K562 (cell line): ENCODE measurements around the gene IL10RB. TPM values are rescaled to one million over a fixed set of nuclear protein-coding genes. Genes with fewer than 3 reads are reported as not detected.

Experiments used
- ATAC-seq: fragments of 200-7000 bp; cut with Tn5 transposase; 3 replicates; pipeline ENCODE4 v1.9.1; 2020; ENCODE audit warnings: moderate library complexity
- BruUV-seq: library from RNA; stranded (reverse); fragments of 400-500 nt; replicated peaks from 2 replicates; lab custom pipeline; 2021; lab: Mats Ljungman, UMichigan
- CTCF ChIA-PET: fragments of 300-600 bp; formaldehyde crosslinking; extraction: SDS; loops from one replicate; lab custom pipeline; 2021; ENCODE audit warnings: low intra/inter-chr PET ratio; lab: Yijun Ruan, JAX
- POLR2A ChIA-PET: fragments of 300-600, 350-650 bp; sonication (Branson Sonifier 250); formaldehyde crosslinking; extraction: SDS; loops from one replicate; lab custom pipeline; 2021; ENCODE audit warnings: antibody characterized with exemption, inconsistent platforms; lab: Yijun Ruan, JAX
- DNase-seq, 4 experiments: peaks; one replicate each; pipeline versions ENCODE4 v3.0.0 to v3.0.0-alpha.2; 2011 to 2018; ENCODE audit warnings: low spot score in 3 of 4, mixed read lengths in 3 of 4; ENCODE audit errors: extremely low read depth in 1 of 4
- FAIRE-seq: peaks from 2 replicates; lab custom pipeline; 2011; peaks lifted over from hg19 to GRCh38; lab: Jason Lieb, UNC
- H2AFZ ChIP-seq: 2 replicates; pipeline ENCODE4 v1.6.0; 2011; ENCODE audit warnings: low read depth, low read length, control low read depth, inconsistent platforms
- H3K27ac ChIP-seq: fragments of 200-600 bp; 3 replicates; pipeline ENCODE4 v1.8.0; 2011; ENCODE audit warnings: low read depth, mild to moderate bottlenecking, control low read depth, inconsistent platforms, low read length, moderate library complexity, mixed read lengths; ENCODE audit errors: extremely low read depth
- H3K27me3 ChIP-seq, 2 experiments: fragments of 300-600 bp in 1 of 2; 2 replicates in 1 of 2; 3 replicates in 1 of 2; pipeline versions ENCODE4 v1.6.0 to v1.8.0; 2011; ENCODE audit warnings: inconsistent platforms in 2 of 2, low read length in 2 of 2, mild to moderate bottlenecking in 1 of 2, mixed read lengths in 1 of 2, moderate library complexity in 1 of 2; ENCODE audit not compliant: control insufficient read depth in 2 of 2, insufficient read depth in 2 of 2
- H3K36me3 ChIP-seq: fragments of 300-600 bp; 3 replicates; pipeline ENCODE4 v1.8.0; 2011; ENCODE audit warnings: mild to moderate bottlenecking, low read length, inconsistent platforms; ENCODE audit not compliant: control insufficient read depth, insufficient read depth
- H3K4me1 ChIP-seq, 2 experiments: fragments of 200-600 bp in 1 of 2; replicated peaks in 1 of 2; 2 replicates in 1 of 2; 3 replicates in 1 of 2; pipeline versions ENCODE4 v1.5.1 to v1.8.0; 2011; ENCODE audit warnings: inconsistent platforms in 2 of 2, low read length in 2 of 2, mild to moderate bottlenecking in 1 of 2, mixed read lengths in 1 of 2, moderate library complexity in 1 of 2; ENCODE audit not compliant: control insufficient read depth in 2 of 2, insufficient read depth in 2 of 2
- H3K4me2 ChIP-seq: 2 replicates; pipeline ENCODE4 v1.6.1; 2011; ENCODE audit warnings: low read length, control low read depth, inconsistent platforms, mixed read lengths; ENCODE audit not compliant: insufficient read depth
- H3K4me3 ChIP-seq: fragments of 200-600 bp; sonication (generic), shearing (Covaris generic); 2 replicates; pipeline ENCODE4 v1.5.1; 2016; ENCODE audit warnings: control low read depth, inconsistent platforms
- H3K79me2 ChIP-seq: fragments of 200-600 bp; 3 replicates; pipeline ENCODE4 v1.8.0; 2011; ENCODE audit warnings: low read length, inconsistent platforms; ENCODE audit not compliant: control insufficient read depth, insufficient read depth
- H3K9ac ChIP-seq, 2 experiments: 2 replicates each; pipeline versions ENCODE4 v1.6.0 to v1.6.1; 2011; ENCODE audit warnings: low read depth in 2 of 2, low read length in 2 of 2, control low read depth in 1 of 2, inconsistent platforms in 1 of 2, mild to moderate bottlenecking in 1 of 2, mixed read lengths in 1 of 2; ENCODE audit not compliant: insufficient read depth in 1 of 2
- H3K9me1 ChIP-seq: one replicate; pipeline ENCODE4 v1.6.0; 2011; ENCODE audit warnings: inconsistent platforms, mild to moderate bottlenecking, low read length, moderate library complexity; ENCODE audit not compliant: control insufficient read depth, insufficient read depth
- H3K9me3 ChIP-seq: replicated peaks from 2 replicates; pipeline ENCODE4 v1.5.1; 2011; ENCODE audit warnings: low read depth, low read length, inconsistent platforms; ENCODE audit not compliant: control insufficient read depth, insufficient read depth
- H4K20me1 ChIP-seq: replicated peaks from 2 replicates; pipeline ENCODE4 v1.6.1; 2011; ENCODE audit warnings: low read length, inconsistent platforms, mixed read lengths; ENCODE audit not compliant: control insufficient read depth, insufficient read depth
- DPF2 ChIP-seq: fragments of 450-650 bp; IDR thresholded peaks from 2 replicates; pipeline ENCODE4 v1.6.1; 2016
- ELF4 ChIP-seq: fragments of 450-650 bp; formaldehyde crosslinking; IDR thresholded peaks from 2 replicates; pipeline ENCODE4 v1.4.0; 2022; ENCODE audit warnings: missing genetic modification characterization
- HEY1 ChIP-seq: fragments of 250-450 bp; sonication (Bioruptor Pico); IDR thresholded peaks from 2 replicates; pipeline ENCODE4 v1.5.0; 2020; ENCODE audit warnings: mild to moderate bottlenecking, moderate library complexity, borderline replicate concordance
- HNRNPK ChIP-seq: fragments of 200-400 bp; formaldehyde crosslinking; IDR thresholded peaks from one replicate; pipeline ENCODE4 v1.6.1; 2018; ENCODE audit warnings: mild to moderate bottlenecking, low read depth, low read length; ENCODE audit not compliant: poor library complexity, severe bottlenecking
- PHB2 ChIP-seq: fragments of 450-650 bp; IDR thresholded peaks from 2 replicates; pipeline ENCODE4 v1.6.1; 2017; ENCODE audit warnings: low read depth
- SMARCB1 ChIP-seq: IDR thresholded peaks from 2 replicates; pipeline ENCODE4 v1.6.1; 2011; ENCODE audit warnings: improper control_type of control experiment, low read depth; ENCODE audit not compliant: insufficient read length
- ZNF124 ChIP-seq: sonication (generic); formaldehyde crosslinking; IDR thresholded peaks from 2 replicates; pipeline ENCODE4 v1.8.1; 2022; ENCODE audit warnings: missing genetic modification reagents
- ZNF253 ChIP-seq: fragments of 250-450 bp; sonication (Bioruptor Pico); conservative IDR thresholded peaks from 2 replicates; pipeline ENCODE4 v1.6.1; 2021; ENCODE audit warnings: mild to moderate bottlenecking
- ZNF57 ChIP-seq: fragments of 450-650 bp; formaldehyde crosslinking; IDR thresholded peaks from 2 replicates; pipeline ENCODE4 v1.4.0; 2020; ENCODE audit warnings: mild to moderate bottlenecking, moderate library complexity
- ZNF830 ChIP-seq: fragments of 250-450 bp; sonication (Bioruptor Pico); IDR thresholded peaks from 2 replicates; pipeline ENCODE4 v1.5.0; 2021; ENCODE audit warnings: mild to moderate bottlenecking
- WGBS: fragments of 100-300 bp; shearing (Covaris generic); methylation state at CpG from one replicate; pipeline ENCODE4 v1.1.6; 2016; ENCODE audit warnings: low coverage, mixed read lengths; ENCODE audit not compliant: insufficient coverage; ENCODE audit errors: missing lambda C conversion rate; 5-methylcytosine and 5-hydroxymethylcytosine counted together
- in situ Hi-C: fragments of 300-500 bp; cut with MboI; formaldehyde crosslinking; loops from 4 replicates; pipeline ENCODE4 v1.15.0; 2018; ENCODE audit warnings: inconsistent platforms, mixed read lengths
- intact Hi-C: fragments of 100-400 bp; cut with micrococcal nuclease; formaldehyde crosslinking; loops from 2 replicates; pipeline ENCODE4 v1.14.2; 2022
- polyA plus RNA-seq, 8 experiments: library from polyadenylated mRNA; depleted of rRNA in 4 of 8; stranded (reverse) in 5 of 8; unstranded in 3 of 8; fragments of >200 nt; fragmentation: Nextera tagmentation in 2 of 8; fragmentation: Illumina TruSeq in 1 of 8; extraction: Ambion mirVana in 2 of 8; extraction: Trizol in 1 of 8; gene quantifications; 2 replicates each; pipeline versions ENCODE4 v1.2.1 to v1.2.3, GENCODE V29; 2011 to 2014; ENCODE audit warnings: inconsistent platforms in 1 of 8, missing spikeins in 1 of 8
- total RNA-seq, 7 experiments: library from RNA; depleted of rRNA in 6 of 7; stranded (reverse); fragments of >200 nt in 6 of 7; fragmentation: Illumina TruSeq in 2 of 7; extraction: Trizol in 2 of 7; gene quantifications; 2 replicates each; pipeline versions ENCODE4 v1.2.1 to v1.2.3, GENCODE V29; 2011 to 2021; ENCODE audit warnings: low replicate concordance in 1 of 7
- TF ChIP-seq, protein P1 (sequence below): fragments of 200-800 bp; sonication (Bioruptor generic); IDR thresholded peaks from 2 replicates; pipeline ENCODE4 v1.6.1; 2016; ENCODE audit warnings: missing genetic modification characterization, missing compliant biosample characterization
- TF ChIP-seq, protein P2 (sequence below): fragments of 250-450 bp; sonication (Bioruptor Pico); IDR thresholded peaks from 2 replicates; pipeline ENCODE4 v1.8.0; 2021; ENCODE audit warnings: moderate library complexity, mild to moderate bottlenecking, inconsistent platforms
- TF ChIP-seq, protein P3 (sequence below): fragments of 250-450 bp; sonication (Bioruptor Pico); IDR thresholded peaks from 2 replicates; pipeline ENCODE4 v1.8.0; 2021; ENCODE audit warnings: moderate library complexity, mild to moderate bottlenecking, inconsistent platforms
- TF ChIP-seq, protein P4 (sequence below): fragments of 450-650 bp; conservative IDR thresholded peaks from 2 replicates; pipeline ENCODE4 v1.6.1; 2016; ENCODE audit warnings: missing genetic modification characterization, low read depth, mild to moderate bottlenecking, missing compliant biosample characterization, moderate library complexity

The IL10RB gene
- total and polyA plus RNA-seq, 9 of the 15 experiments (the other 6 are each of a cell fraction or from before 2014, with no cell fraction given): 10.9 to 33.8 (median 23.0) TPM

GRCh38 chr21:33332143-33332542 lies 66.0 kb downstream of the IL10RB start (continued):
- no peak for TF ChIP-seq ZNF57 (CRISPR knock-in tag)
- TF ChIP-seq HEY1 (CRISPR knock-in tag): no peak
- no peak for TF ChIP-seq HNRNPK
- TF ChIP-seq PHB2: no peak
- TF ChIP-seq, all 486 proteins: peak for 34

DNA sequence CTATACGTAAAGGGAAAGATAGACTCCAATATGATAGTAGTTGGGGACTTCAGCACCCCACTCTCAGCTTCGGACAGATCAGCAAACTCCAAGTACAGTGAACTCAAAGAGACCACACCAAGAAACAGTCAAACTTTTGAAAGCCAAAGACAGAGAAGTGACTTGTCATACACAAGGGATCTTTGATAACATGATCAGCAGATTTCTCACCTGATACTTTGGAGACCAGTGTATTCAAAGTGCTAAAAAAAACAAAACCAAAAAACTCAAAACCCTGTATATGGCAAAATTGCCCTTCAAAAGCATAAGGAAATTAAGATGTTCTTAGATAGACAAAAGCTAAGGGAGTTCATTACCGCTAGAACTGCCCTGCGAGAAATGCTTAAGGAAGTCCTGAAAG lies 68.0 kb downstream of the IL10RB start:
- intact Hi-C loops (no loop called here), in situ Hi-C loops (no loop called here)
- Histone ChIP-seq H3K4me1 (peaks cover 4 to 18% of the 10 kb centered on the region in 2 experiments; a peak in 4 of 5 replicates), H3K36me3 (peaks cover 34% of the 10 kb centered on the region), H3K9me3 (peaks cover 9% of the 10 kb centered on the region; the same call in 1 of the 2 replicates), H3K79me2 (peaks cover 45% of the 10 kb centered on the region), H3K4me2 (no peak overlapping the region), H3K27me3 (no peaks in the 10 kb centered on the region), H3K27ac (no peak overlapping the region), H3K9ac (no peak overlapping the region), H4K20me1 (no peaks in the 10 kb centered on the region), H3K4me3 (no peak overlapping the region), H2AFZ (no peak overlapping the region), H3K9me1 (no peaks in the 10 kb centered on the region)
- CTCF ChIA-PET: no interaction called here
- no peak for ATAC-seq
- DNase-seq: no peak
- WGBS: 68% methylated on average over 4 of the region's 4 CpGs
- BruUV-seq: no TSS peak
- POLR2A ChIA-PET: interaction anchor here (1.3 to 1.9 kb wide), 3 partner anchors 9 to 15 kb away, joined by 4 to 13 read pairs (median 6); partner anchors contain the start of gene IFNAR1
- FAIRE-seq: no peak
- TF ChIP-seq, protein P1, sequence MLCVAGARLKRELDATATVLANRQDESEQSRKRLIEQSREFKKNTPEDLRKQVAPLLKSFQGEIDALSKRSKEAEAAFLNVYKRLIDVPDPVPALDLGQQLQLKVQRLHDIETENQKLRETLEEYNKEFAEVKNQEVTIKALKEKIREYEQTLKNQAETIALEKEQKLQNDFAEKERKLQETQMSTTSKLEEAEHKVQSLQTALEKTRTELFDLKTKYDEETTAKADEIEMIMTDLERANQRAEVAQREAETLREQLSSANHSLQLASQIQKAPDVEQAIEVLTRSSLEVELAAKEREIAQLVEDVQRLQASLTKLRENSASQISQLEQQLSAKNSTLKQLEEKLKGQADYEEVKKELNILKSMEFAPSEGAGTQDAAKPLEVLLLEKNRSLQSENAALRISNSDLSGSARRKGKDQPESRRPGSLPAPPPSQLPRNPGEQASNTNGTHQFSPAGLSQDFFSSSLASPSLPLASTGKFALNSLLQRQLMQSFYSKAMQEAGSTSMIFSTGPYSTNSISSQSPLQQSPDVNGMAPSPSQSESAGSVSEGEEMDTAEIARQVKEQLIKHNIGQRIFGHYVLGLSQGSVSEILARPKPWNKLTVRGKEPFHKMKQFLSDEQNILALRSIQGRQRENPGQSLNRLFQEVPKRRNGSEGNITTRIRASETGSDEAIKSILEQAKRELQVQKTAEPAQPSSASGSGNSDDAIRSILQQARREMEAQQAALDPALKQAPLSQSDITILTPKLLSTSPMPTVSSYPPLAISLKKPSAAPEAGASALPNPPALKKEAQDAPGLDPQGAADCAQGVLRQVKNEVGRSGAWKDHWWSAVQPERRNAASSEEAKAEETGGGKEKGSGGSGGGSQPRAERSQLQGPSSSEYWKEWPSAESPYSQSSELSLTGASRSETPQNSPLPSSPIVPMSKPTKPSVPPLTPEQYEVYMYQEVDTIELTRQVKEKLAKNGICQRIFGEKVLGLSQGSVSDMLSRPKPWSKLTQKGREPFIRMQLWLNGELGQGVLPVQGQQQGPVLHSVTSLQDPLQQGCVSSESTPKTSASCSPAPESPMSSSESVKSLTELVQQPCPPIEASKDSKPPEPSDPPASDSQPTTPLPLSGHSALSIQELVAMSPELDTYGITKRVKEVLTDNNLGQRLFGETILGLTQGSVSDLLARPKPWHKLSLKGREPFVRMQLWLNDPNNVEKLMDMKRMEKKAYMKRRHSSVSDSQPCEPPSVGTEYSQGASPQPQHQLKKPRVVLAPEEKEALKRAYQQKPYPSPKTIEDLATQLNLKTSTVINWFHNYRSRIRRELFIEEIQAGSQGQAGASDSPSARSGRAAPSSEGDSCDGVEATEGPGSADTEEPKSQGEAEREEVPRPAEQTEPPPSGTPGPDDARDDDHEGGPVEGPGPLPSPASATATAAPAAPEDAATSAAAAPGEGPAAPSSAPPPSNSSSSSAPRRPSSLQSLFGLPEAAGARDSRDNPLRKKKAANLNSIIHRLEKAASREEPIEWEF (CRISPR knock-in tag): no peak
- TF ChIP-seq DPF2 (no peak), ZNF124 (CRISPR knock-in tag) (no peak), SMARCB1 (no peak), ELF4 (no peak), ZNF253 (CRISPR knock-in tag) (no peak), HNRNPK (no peak), ZNF830 (CRISPR knock-in tag) (no peak)
- TF ChIP-seq, protein P2, sequence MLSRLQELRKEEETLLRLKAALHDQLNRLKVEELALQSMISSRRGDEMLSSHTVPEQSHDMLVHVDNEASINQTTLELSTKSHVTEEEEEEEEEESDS: no peak
- TF ChIP-seq, protein P3, sequence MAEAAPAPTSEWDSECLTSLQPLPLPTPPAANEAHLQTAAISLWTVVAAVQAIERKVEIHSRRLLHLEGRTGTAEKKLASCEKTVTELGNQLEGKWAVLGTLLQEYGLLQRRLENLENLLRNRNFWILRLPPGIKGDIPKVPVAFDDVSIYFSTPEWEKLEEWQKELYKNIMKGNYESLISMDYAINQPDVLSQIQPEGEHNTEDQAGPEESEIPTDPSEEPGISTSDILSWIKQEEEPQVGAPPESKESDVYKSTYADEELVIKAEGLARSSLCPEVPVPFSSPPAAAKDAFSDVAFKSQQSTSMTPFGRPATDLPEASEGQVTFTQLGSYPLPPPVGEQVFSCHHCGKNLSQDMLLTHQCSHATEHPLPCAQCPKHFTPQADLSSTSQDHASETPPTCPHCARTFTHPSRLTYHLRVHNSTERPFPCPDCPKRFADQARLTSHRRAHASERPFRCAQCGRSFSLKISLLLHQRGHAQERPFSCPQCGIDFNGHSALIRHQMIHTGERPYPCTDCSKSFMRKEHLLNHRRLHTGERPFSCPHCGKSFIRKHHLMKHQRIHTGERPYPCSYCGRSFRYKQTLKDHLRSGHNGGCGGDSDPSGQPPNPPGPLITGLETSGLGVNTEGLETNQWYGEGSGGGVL: no peak
- TF ChIP-seq, protein P4, sequence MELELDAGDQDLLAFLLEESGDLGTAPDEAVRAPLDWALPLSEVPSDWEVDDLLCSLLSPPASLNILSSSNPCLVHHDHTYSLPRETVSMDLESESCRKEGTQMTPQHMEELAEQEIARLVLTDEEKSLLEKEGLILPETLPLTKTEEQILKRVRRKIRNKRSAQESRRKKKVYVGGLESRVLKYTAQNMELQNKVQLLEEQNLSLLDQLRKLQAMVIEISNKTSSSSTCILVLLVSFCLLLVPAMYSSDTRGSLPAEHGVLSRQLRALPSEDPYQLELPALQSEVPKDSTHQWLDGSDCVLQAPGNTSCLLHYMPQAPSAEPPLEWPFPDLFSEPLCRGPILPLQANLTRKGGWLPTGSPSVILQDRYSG: no peak
